Kidney (tissue), 14 donors: ENCODE measurements around the gene G6PD. TPM values are rescaled to one million over a fixed set of nuclear protein-coding genes. Genes with fewer than 3 reads are reported as not detected.

Source experiments
- DNase-seq, 5 donors: peaks; one replicate each; pipeline ENCODE4 v3.0.0-alpha.2; 2013 to 2020
- FAIRE-seq: peaks from 2 replicates; lab custom pipeline; 2012; peaks lifted over from hg19 to GRCh38; lab: Jason Lieb, UNC
- H3K27ac ChIP-seq, 2 donors: one replicate each; pipeline ENCODE4 v1.7.0; 2013; ENCODE audit warnings: low read depth in 2 of 2, low read length in 2 of 2, inconsistent platforms in 1 of 2
- H3K27me3 ChIP-seq: one replicate; pipeline ENCODE4 v1.7.1; 2013; ENCODE audit warnings: low read length, inconsistent platforms; ENCODE audit not compliant: control insufficient read depth, insufficient read depth
- H3K36me3 ChIP-seq, 3 donors: one replicate each; pipeline versions ENCODE4 v1.7.0 to v1.7.1; 2013; ENCODE audit warnings: low read length in 3 of 3, control low read depth in 1 of 3, inconsistent platforms in 1 of 3; ENCODE audit not compliant: insufficient read depth in 3 of 3, control insufficient read depth in 2 of 3
- H3K4me1 ChIP-seq, 3 donors: one replicate each; pipeline versions ENCODE4 v1.7.0 to v1.7.1; 2013; ENCODE audit warnings: low read length in 3 of 3, inconsistent platforms in 1 of 3, low read depth in 1 of 3; ENCODE audit not compliant: control insufficient read depth in 2 of 3, insufficient read depth in 2 of 3
- H3K4me3 ChIP-seq, 3 donors: one replicate each; pipeline versions ENCODE4 v1.7.0 to v1.8.1; 2013; ENCODE audit warnings: low read length in 3 of 3, control low read depth in 1 of 3, inconsistent platforms in 1 of 3
- H3K9ac ChIP-seq, 3 donors: one replicate each; pipeline versions ENCODE4 v1.7.0 to v1.7.1; 2013; ENCODE audit warnings: low read length in 3 of 3, control low read depth in 1 of 3, inconsistent platforms in 1 of 3
- H3K9me3 ChIP-seq, 3 donors: one replicate each; pipeline versions ENCODE4 v1.7.0 to v1.7.1; 2013; ENCODE audit warnings: low read length in 3 of 3, control low read depth in 1 of 3, inconsistent platforms in 1 of 3; ENCODE audit not compliant: control insufficient read depth in 2 of 3, insufficient read depth in 1 of 3
- intact Hi-C: fragments of 100-400 bp; cut with DNase I; formaldehyde crosslinking; loops from one replicate; pipeline ENCODE4 v1.11.1; 2022
- polyA plus RNA-seq: library from polyadenylated mRNA; stranded (reverse); fragments of 350-450 nt; fragmentation: Illumina TruSeq; extraction: RNeasy Lipid Tissue Mini Kit (QIAGEN cat#74804); gene quantifications from one replicate; pipeline ENCODE4 v1.2.3, GENCODE V29; 2014; ENCODE audit warnings: low read depth, low replicate concordance; ENCODE audit not compliant: insufficient read depth
- total RNA-seq: library from RNA; stranded (reverse); fragmentation: NEBNext Ultra II Directional; extraction: Animal tissue kit (Norgen Biotek cat#: 25700); gene quantifications from one replicate; pipeline ENCODE4 v1.2.1, GENCODE V29; 2021
- TF ChIP-seq, protein P1 (sequence below): IDR thresholded peaks from 3 replicates; pipeline ENCODE4 v1.5.1; 2012; ENCODE audit warnings: mild to moderate bottlenecking, moderate library complexity, borderline replicate concordance; ENCODE audit not compliant: insufficient read depth; ENCODE audit errors: extremely low read depth
- donor health status: control.
- donor health status: control.
- donor health status: control.
- donor health status: control.
- donor health status: control.
- donor health status: DM: yes; HTN: yes; CAD: no.
- donor health status: Normal renal cell carcinoma (clear cell type).

The G6PD gene
- total and polyA plus RNA-seq, 2 donors from 2014 or later, result 34.7 to 54.1 TPM

DNA sequence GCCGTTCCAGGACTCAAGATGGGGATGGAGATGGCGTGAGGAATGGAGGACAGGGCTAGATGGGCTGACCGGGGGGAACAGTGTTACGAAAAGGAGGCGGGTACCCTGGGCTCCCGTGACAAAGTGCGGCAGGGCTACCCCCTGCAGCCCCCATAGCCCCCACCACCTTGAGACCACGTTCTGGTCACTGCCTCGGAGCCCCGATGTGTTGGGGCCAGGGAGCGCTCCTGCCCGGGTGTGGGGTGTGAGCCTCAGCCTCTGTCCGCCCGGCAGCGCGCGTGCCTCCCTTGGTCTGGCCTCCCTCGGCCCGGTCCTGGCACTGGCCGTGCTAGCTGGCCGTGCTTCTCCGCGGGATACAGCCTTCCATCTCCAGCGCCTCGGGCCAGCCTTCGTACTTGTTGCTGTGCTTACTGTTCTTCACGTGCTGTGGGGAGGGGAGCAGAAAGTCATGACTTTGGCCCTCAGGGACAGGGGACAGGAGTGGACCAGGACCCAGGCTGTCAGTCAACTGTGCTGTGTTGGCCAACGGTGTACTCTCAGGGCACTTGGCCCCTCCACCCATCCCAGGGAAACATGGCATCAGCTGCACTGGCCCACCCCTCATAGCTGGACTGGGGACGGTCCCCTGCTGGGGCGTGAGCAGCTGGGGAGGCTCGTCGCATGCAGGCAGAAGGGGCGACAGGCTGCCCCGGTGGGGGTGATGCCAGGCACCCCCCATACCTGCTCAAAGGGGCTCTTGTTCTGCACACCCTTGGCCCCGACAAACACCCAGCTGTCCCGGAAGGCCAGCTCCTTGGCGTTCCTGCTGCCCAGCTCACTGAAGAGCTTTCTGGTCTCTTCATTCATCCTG, 39.9 kb downstream of the G6PD start:
- Histone ChIP-seq H3K27me3 (no peaks in the 10 kb centered on the region), H3K4me3 (no peak overlapping the region), H3K27ac (no peak overlapping the region), H3K9me3 (no peaks in the 10 kb centered on the region), H3K36me3 (no peaks in the 10 kb centered on the region), H3K4me1 (no peaks in the 10 kb centered on the region), H3K9ac (no peak overlapping the region)
- DNase-seq (peak in 1 of 5 donors; percentile 72), FAIRE-seq (no peak)
- intact Hi-C loops, result no loop called here
- TF ChIP-seq, protein P1, sequence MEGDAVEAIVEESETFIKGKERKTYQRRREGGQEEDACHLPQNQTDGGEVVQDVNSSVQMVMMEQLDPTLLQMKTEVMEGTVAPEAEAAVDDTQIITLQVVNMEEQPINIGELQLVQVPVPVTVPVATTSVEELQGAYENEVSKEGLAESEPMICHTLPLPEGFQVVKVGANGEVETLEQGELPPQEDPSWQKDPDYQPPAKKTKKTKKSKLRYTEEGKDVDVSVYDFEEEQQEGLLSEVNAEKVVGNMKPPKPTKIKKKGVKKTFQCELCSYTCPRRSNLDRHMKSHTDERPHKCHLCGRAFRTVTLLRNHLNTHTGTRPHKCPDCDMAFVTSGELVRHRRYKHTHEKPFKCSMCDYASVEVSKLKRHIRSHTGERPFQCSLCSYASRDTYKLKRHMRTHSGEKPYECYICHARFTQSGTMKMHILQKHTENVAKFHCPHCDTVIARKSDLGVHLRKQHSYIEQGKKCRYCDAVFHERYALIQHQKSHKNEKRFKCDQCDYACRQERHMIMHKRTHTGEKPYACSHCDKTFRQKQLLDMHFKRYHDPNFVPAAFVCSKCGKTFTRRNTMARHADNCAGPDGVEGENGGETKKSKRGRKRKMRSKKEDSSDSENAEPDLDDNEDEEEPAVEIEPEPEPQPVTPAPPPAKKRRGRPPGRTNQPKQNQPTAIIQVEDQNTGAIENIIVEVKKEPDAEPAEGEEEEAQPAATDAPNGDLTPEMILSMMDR, result no peak

DNA sequence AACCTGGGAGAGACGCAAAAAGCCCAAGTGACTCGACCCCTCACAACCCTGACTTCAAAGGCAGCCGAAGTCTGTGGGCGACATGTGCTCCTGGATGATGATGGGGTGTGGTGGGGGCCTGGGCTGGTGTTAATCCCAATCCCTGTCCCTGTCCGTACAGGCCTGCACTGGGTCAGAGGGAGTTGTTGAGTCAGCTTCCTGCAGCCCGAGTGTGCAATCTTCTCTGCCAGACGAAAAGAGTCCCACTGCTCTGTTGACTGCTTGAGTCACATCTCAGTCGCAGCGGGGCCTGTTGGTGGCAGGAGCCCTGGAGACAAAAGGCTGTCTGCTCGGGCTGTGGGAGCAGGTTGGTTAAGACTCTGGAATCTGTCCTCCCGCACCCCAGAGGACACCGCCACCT, 40.9 kb downstream of the G6PD start:
- intact Hi-C loops, result no loop called here
- no peak for FAIRE-seq
- Histone ChIP-seq H3K9me3 (no peaks in the 10 kb centered on the region), H3K36me3 (no peaks in the 10 kb centered on the region), H3K27me3 (no peaks in the 10 kb centered on the region), H3K4me3 (no peak overlapping the region), H3K9ac (no peak overlapping the region), H3K27ac (no peak overlapping the region), H3K4me1 (no peaks in the 10 kb centered on the region)
- TF ChIP-seq, protein P1, result no peak
- no peak for DNase-seq

DNA sequence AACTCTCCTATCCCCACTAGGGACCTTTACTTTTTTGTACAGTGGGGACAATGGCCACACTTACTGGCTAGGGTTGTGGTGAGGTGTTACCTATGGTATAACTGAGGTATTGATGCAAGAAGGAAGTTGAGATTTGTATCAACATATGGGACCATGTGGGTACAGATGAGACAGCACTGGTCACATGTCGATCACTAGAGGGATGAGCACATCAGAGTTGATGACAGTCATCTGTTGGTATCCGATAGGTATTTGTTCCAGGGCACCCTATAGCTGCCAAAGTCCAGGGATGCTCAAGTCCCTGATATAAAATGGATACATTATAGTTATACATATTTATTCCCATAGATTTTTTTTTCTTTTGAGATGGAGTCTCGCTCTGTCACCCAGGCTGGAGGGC, 43.7 kb downstream of the G6PD start:
- intact Hi-C loops, result no loop called here
- Histone ChIP-seq H3K9me3 (no peaks in the 10 kb centered on the region), H3K27ac (no peak overlapping the region), H3K4me3 (no peak overlapping the region), H3K27me3 (no peaks in the 10 kb centered on the region), H3K36me3 (no peaks in the 10 kb centered on the region), H3K4me1 (no peaks in the 10 kb centered on the region), H3K9ac (no peak overlapping the region)
- FAIRE-seq, result no peak
- DNase-seq, result no peak
- TF ChIP-seq, protein P1, result no peak
